Smooth muscle cell (in vitro differentiated cells): Measurements from ENCODE around the gene GOLIM4. TPM values are rescaled to one million over a fixed set of nuclear protein-coding genes. Genes with fewer than 3 reads are reported as not detected.

Experiments used
- DNase-seq: peaks from one replicate; lab custom pipeline; 2025; ENCODE audit not compliant: unreplicated experiment; lab: John Stamatoyannopoulos, UW
- H2AFZ ChIP-seq: fragments of 200-600 bp; sonication (generic); 2 replicates; pipeline ENCODE4 v1.6.0; 2016; ENCODE audit warnings: antibody characterized with exemption, low read depth, mild to moderate bottlenecking
- H3F3A ChIP-seq: fragments of 200-600 bp; sonication (generic); 2 replicates; pipeline ENCODE4 v1.6.0; 2017; ENCODE audit warnings: antibody characterized with exemption, low read depth
- H3K27ac ChIP-seq: fragments of 200-600 bp; sonication (generic); 2 replicates; pipeline ENCODE4 v1.5.1; 2016; ENCODE audit warnings: low read depth, mild to moderate bottlenecking
- H3K27me3 ChIP-seq: fragments of 200-600 bp; sonication (generic); 2 replicates; pipeline ENCODE4 v1.6.1; 2016; ENCODE audit warnings: low read depth, mild to moderate bottlenecking
- H3K36me3 ChIP-seq: fragments of 200-600 bp; sonication (generic); 2 replicates; pipeline ENCODE4 v1.5.1; 2016; ENCODE audit warnings: low read depth
- H3K4me1 ChIP-seq: fragments of 200-600 bp; sonication (generic); 2 replicates; pipeline ENCODE4 v1.5.1; 2016; ENCODE audit warnings: low read depth
- H3K4me2 ChIP-seq: fragments of 200-600 bp; sonication (generic); 2 replicates; pipeline ENCODE4 v1.6.0; 2016; ENCODE audit warnings: mild to moderate bottlenecking
- H3K4me3 ChIP-seq: fragments of 200-600 bp; sonication (generic); 2 replicates; pipeline ENCODE4 v1.5.1; 2016; ENCODE audit warnings: mild to moderate bottlenecking
- H3K79me2 ChIP-seq: fragments of 200-600 bp; sonication (generic); 2 replicates; pipeline ENCODE4 v1.6.0; 2016; ENCODE audit warnings: low read depth, mild to moderate bottlenecking
- H3K9ac ChIP-seq: fragments of 200-600 bp; sonication (generic); 2 replicates; pipeline ENCODE4 v1.6.0; 2016; ENCODE audit warnings: low read depth
- H3K9me3 ChIP-seq: fragments of 200-600 bp; sonication (generic); replicated peaks from 2 replicates; pipeline ENCODE4 v1.5.1; 2016; ENCODE audit warnings: low read depth
- H4K20me1 ChIP-seq: fragments of 200-600 bp; sonication (generic); 2 replicates; pipeline ENCODE4 v1.6.0; 2016; ENCODE audit warnings: low read depth
- CTCF ChIP-seq: fragments of 200-600 bp; sonication (generic); IDR thresholded peaks from 2 replicates; pipeline ENCODE4 v1.5.1; 2017; ENCODE audit warnings: borderline replicate concordance, mild to moderate bottlenecking, antibody characterized with exemption; ENCODE audit not compliant: insufficient read depth, poor library complexity, severe bottlenecking
- WGBS: methylation state at CpG from one replicate; pipeline ENCODE4 v1.1.7; 2016; ENCODE audit warnings: low lambda C conversion rate; 5-methylcytosine and 5-hydroxymethylcytosine counted together
- polyA plus RNA-seq: library from polyadenylated mRNA; unstranded; fragments of >200 nt; fragmentation: Nextera tagmentation; extraction: Ambion mirVana; gene quantifications from 2 replicates; pipeline ENCODE4 v1.2.1, GENCODE V29; 2016
- total RNA-seq: library from RNA; depleted of rRNA; stranded (reverse); fragments of >200 nt; gene quantifications from 2 replicates; pipeline ENCODE4 v1.2.3, GENCODE V29; 2014

GOLIM4 gene
- total and polyA plus RNA-seq, 2 experiments from 2014 or later = 44.5 to 59.9 TPM

- Histone ChIP-seq H3F3A (no peaks in the 10 kb centered on the region), H3K27me3 (no peaks in the 10 kb centered on the region), H3K9me3 (no peaks in the 10 kb centered on the region), H3K36me3 (no peaks in the 10 kb centered on the region), H3K79me2 (peaks cover 100% of the 10 kb centered on the region), H4K20me1 (peaks cover 96% of the 10 kb centered on the region), H3K9ac (no peak overlapping the region), H3K4me3 (no peak overlapping the region), H2AFZ (no peak overlapping the region), H3K4me1 (peaks cover 11% of the 10 kb centered on the region), H3K4me2 (no peak overlapping the region), H3K27ac (no peak overlapping the region)
- 84% methylated on average over 2 of the region's 2 CpGs for WGBS
- no peak for DNase-seq
- no peak for TF ChIP-seq CTCF
Observed at GRCh38 chr3:168087539-168087938, 8.2 kb downstream of the GOLIM4 start.

GRCh38 chr3:168086541-168087260 is 9.0 kb downstream of the GOLIM4 start:
- no peak overlapping the region for H3K27ac ChIP-seq
- no peaks in the 10 kb centered on the region for H3K36me3 ChIP-seq
- H3K4me2 ChIP-seq = no peak overlapping the region
- no peaks in the 10 kb centered on the region for H3K9me3 ChIP-seq
- whole genome bisulfite sequencing = 83% methylated on average over 3 of the region's 3 CpGs
- peaks cover 96% of the 10 kb centered on the region for H4K20me1 ChIP-seq
- DNase-seq = no peak
- H3K9ac ChIP-seq = no peak overlapping the region
- no peaks in the 10 kb centered on the region for H3K27me3 ChIP-seq
- no peak for TF ChIP-seq CTCF
- no peak overlapping the region for H3K4me3 ChIP-seq
- peaks cover 100% of the 10 kb centered on the region for H3K79me2 ChIP-seq
- no peaks in the 10 kb centered on the region for H3F3A ChIP-seq
- no peak overlapping the region for H2AFZ ChIP-seq
- peaks cover 4% of the 10 kb centered on the region for H3K4me1 ChIP-seq

- Histone ChIP-seq H3K4me1 (peaks cover 8% of the 10 kb centered on the region), H3K9me3 (no peaks in the 10 kb centered on the region), H3K9ac (no peak overlapping the region), H3K4me3 (no peak overlapping the region), H3K27ac (no peak overlapping the region), H3F3A (no peaks in the 10 kb centered on the region), H4K20me1 (peaks cover 96% of the 10 kb centered on the region), H3K79me2 (peaks cover 96% of the 10 kb centered on the region), H2AFZ (no peak overlapping the region), H3K36me3 (no peaks in the 10 kb centered on the region), H3K4me2 (no peak overlapping the region), H3K27me3 (no peaks in the 10 kb centered on the region)
- no peak for TF ChIP-seq CTCF
- no peak for DNase-seq
- 78% methylated on average over 4 of the region's 4 CpGs for WGBS
Observed at GRCh38 chr3:168085491-168086119, 10.1 kb downstream of the GOLIM4 start.
